ENCODE results near the gene CCDC88B. TPM values are rescaled to one million over a fixed set of nuclear protein-coding genes. Genes with fewer than 3 reads are reported as not detected.
"Not testable (repeated sequence)": the region's sequence is repeated elsewhere in the genome, so short reads cannot be mapped to it uniquely, and the experiment has no call there.

Gene CCDC88B
- total RNA-seq, 1 donor from 2014 or later = 0.30 TPM

GRCh38 chr11:64321533-64321932 lies 18.5 kb upstream of the CCDC88B start:
- TF ChIP-seq CTCF (IDR thresholded peaks at IDR 0.05) = no peak
- H3K36me3 Mint-ChIP-seq (ENCODE audit: unreplicated experiment) = peaks cover 17% of the 10 kb centered on the region
- peaks cover 35% of the 10 kb centered on the region for H3K4me1 Mint-ChIP-seq (ENCODE audit: unreplicated experiment)
- no peak for DNase-seq (ENCODE audit: extremely low spot score, unreplicated experiment)
- no peaks in the 10 kb centered on the region for H3K27me3 Mint-ChIP-seq (ENCODE audit: unreplicated experiment)
- no peak overlapping the region for H3K4me3 Mint-ChIP-seq (ENCODE audit: unreplicated experiment)
- no peaks in the 10 kb centered on the region for H3K9me3 Mint-ChIP-seq (ENCODE audit: unreplicated experiment)
- no peak overlapping the region for H3K27ac Mint-ChIP-seq (ENCODE audit: unreplicated experiment)

- Mint-ChIP-seq H3K4me3 (ENCODE audit: unreplicated experiment) (no peak overlapping the region), H3K9me3 (ENCODE audit: unreplicated experiment) (no peaks in the 10 kb centered on the region), H3K36me3 (ENCODE audit: unreplicated experiment) (peaks cover 17% of the 10 kb centered on the region), H3K4me1 (ENCODE audit: unreplicated experiment) (peaks cover 26% of the 10 kb centered on the region), H3K27me3 (ENCODE audit: unreplicated experiment) (peaks cover 1% of the 10 kb centered on the region), H3K27ac (ENCODE audit: unreplicated experiment) (no peak overlapping the region)
- TF ChIP-seq CTCF (IDR thresholded peaks at IDR 0.05) = no peak
- no peak for DNase-seq (ENCODE audit: extremely low spot score, unreplicated experiment)
These were observed 17.1 kb upstream of the CCDC88B start for GRCh38 chr11:64322925-64323260.

GRCh38 chr11:64323373-64323772 lies 16.6 kb upstream of the CCDC88B start:
- no peak for DNase-seq (ENCODE audit: extremely low spot score, unreplicated experiment)
- Mint-ChIP-seq H3K36me3 (ENCODE audit: unreplicated experiment) (peaks cover 17% of the 10 kb centered on the region), H3K9me3 (ENCODE audit: unreplicated experiment) (no peaks in the 10 kb centered on the region), H3K27ac (ENCODE audit: unreplicated experiment) (no peak overlapping the region), H3K4me1 (ENCODE audit: unreplicated experiment) (peaks cover 26% of the 10 kb centered on the region), H3K27me3 (ENCODE audit: unreplicated experiment) (peaks cover 2% of the 10 kb centered on the region), H3K4me3 (ENCODE audit: unreplicated experiment) (no peak overlapping the region)
- TF ChIP-seq CTCF (IDR thresholded peaks at IDR 0.05) = no peak

GRCh38 chr11:64323984-64324383 lies 16.0 kb upstream of the CCDC88B start:
- not testable (repeated sequence) for H3K9me3 Mint-ChIP-seq (ENCODE audit: unreplicated experiment); DNase-seq (ENCODE audit: extremely low spot score, unreplicated experiment); H3K27ac Mint-ChIP-seq (ENCODE audit: unreplicated experiment); H3K27me3 Mint-ChIP-seq (ENCODE audit: unreplicated experiment); H3K4me3 Mint-ChIP-seq (ENCODE audit: unreplicated experiment)
- Mint-ChIP-seq H3K4me1 (ENCODE audit: unreplicated experiment) (peaks cover 24% of the 10 kb centered on the region), H3K36me3 (ENCODE audit: unreplicated experiment) (peaks cover 17% of the 10 kb centered on the region)

- Mint-ChIP-seq H3K36me3 (ENCODE audit: unreplicated experiment) (peaks cover 17% of the 10 kb centered on the region), H3K9me3 (ENCODE audit: unreplicated experiment) (no peaks in the 10 kb centered on the region), H3K27me3 (ENCODE audit: unreplicated experiment) (peaks cover 6% of the 10 kb centered on the region), H3K4me1 (ENCODE audit: unreplicated experiment) (peaks cover 15% of the 10 kb centered on the region), H3K4me3 (ENCODE audit: unreplicated experiment) (no peak overlapping the region), H3K27ac (ENCODE audit: unreplicated experiment) (no peak overlapping the region)
- TF ChIP-seq CTCF (IDR thresholded peaks at IDR 0.05) = no peak
- DNase-seq (ENCODE audit: extremely low spot score, unreplicated experiment) = no peak
These were observed 15.1 kb upstream of the CCDC88B start for GRCh38 chr11:64324692-64325469.

Data from osteocyte (in vitro differentiated cells).